HCT116 (cell line): Measurements from ENCODE around the gene SLIT1. TPM values are rescaled to one million over a fixed set of nuclear protein-coding genes. Genes with fewer than 3 reads are reported as not detected.

ENCODE experiments used
- ATAC-seq: fragments of 200-7000 bp; cut with Tn5 transposase; 2 replicates; pipeline ENCODE4 v1.9.1; 2020; ENCODE audit warnings: mild to moderate bottlenecking, moderate library complexity
- BruUV-seq: library from RNA; stranded (reverse); fragments of 400-500 nt; replicated peaks from 2 replicates; lab custom pipeline; 2021; lab: Mats Ljungman, UMichigan
- CTCF ChIA-PET: fragments of 300-600 bp; sonication (Branson Sonifier 250); formaldehyde crosslinking; loops from one replicate; lab custom pipeline; 2021; ENCODE audit warnings: antibody characterized with exemption; lab: Charles Lee
- POLR2A ChIA-PET: fragments of 300-600, 350-600 bp; sonication (Branson Sonifier 250); formaldehyde crosslinking; loops from one replicate; lab custom pipeline; 2021; ENCODE audit warnings: antibody characterized with exemption; lab: Charles Lee
- RAD21 ChIA-PET, 2 experiments: fragments of 300-600 bp; sonication (Branson Sonifier 250); formaldehyde crosslinking; loops; one replicate each; lab custom pipeline; 2023; ENCODE audit warnings: low total read pairs in 2 of 2; ENCODE audit not compliant: uncharacterized antibody in 2 of 2, unreplicated experiment in 2 of 2, low non-redundant PET in 1 of 2; lab: Charles Lee
- DNase-seq: peaks from one replicate; pipeline ENCODE4 v3.0.0-alpha.2; 2010; ENCODE audit warnings: low read depth, low spot score
- H2AFZ ChIP-seq: fragments of 200-600 bp; shearing (Covaris generic), sonication (generic); 2 replicates; pipeline ENCODE4 v1.6.1; 2017; ENCODE audit warnings: low read depth, mixed run types, mixed read lengths, antibody characterized with exemption, low read length; ENCODE audit not compliant: poor library complexity, severe bottlenecking
- H3K27ac ChIP-seq: 2 replicates; pipeline ENCODE4 v1.5.1; 2012; ENCODE audit warnings: low read depth, low read length
- H3K27me3 ChIP-seq: fragments of 200-600 bp; sonication (generic); 2 replicates; pipeline ENCODE4 v1.6.1; 2016; ENCODE audit warnings: mixed run types, low read length, mixed read lengths; ENCODE audit not compliant: insufficient read depth
- H3K36me3 ChIP-seq, 2 experiments: fragments of 200-500 bp in 1 of 2; fragments of 200-600 bp in 1 of 2; sonication (Bioruptor generic) in 1 of 2; sonication (generic) in 1 of 2; 2 replicates each; pipeline versions ENCODE4 v1.5.1 to v1.6.1; 2014 to 2016; ENCODE audit warnings: low read length in 2 of 2, inconsistent platforms in 1 of 2, mixed read lengths in 1 of 2, mixed run types in 1 of 2; ENCODE audit not compliant: insufficient read depth in 2 of 2, control insufficient read depth in 1 of 2
- H3K4me1 ChIP-seq, 2 experiments: fragments of 200-600 bp in 1 of 2; sonication (generic) in 1 of 2; 2 replicates each; pipeline versions ENCODE4 v1.5.1 to v1.6.1; 2012 to 2017; ENCODE audit warnings: low read length in 2 of 2, inconsistent platforms in 1 of 2, mild to moderate bottlenecking in 1 of 2, mixed read lengths in 1 of 2, mixed run types in 1 of 2, moderate library complexity in 1 of 2; ENCODE audit not compliant: insufficient read depth in 2 of 2, control insufficient read depth in 1 of 2
- H3K4me2 ChIP-seq: fragments of 200-600 bp; sonication (generic); 2 replicates; pipeline ENCODE4 v1.6.1; 2017; ENCODE audit warnings: mixed run types, low read length, mixed read lengths
- H3K4me3 ChIP-seq, 2 experiments: fragments of 200-600 bp in 1 of 2; sonication (generic) in 1 of 2; replicated peaks in 1 of 2; 2 replicates each; pipeline ENCODE4 v1.5.1; 2011 to 2016; ENCODE audit warnings: low read length in 2 of 2, control low read depth in 1 of 2, low read depth in 1 of 2, mild to moderate bottlenecking in 1 of 2, mixed read lengths in 1 of 2, mixed run types in 1 of 2
- H3K79me2 ChIP-seq: fragments of 200-600 bp; sonication (generic); 2 replicates; pipeline ENCODE4 v1.6.1; 2017; ENCODE audit warnings: mild to moderate bottlenecking, mixed run types, low read length, moderate library complexity, mixed read lengths; ENCODE audit not compliant: insufficient read depth
- H3K9ac ChIP-seq: fragments of 200-600 bp; sonication (generic); 2 replicates; pipeline ENCODE4 v1.6.1; 2016; ENCODE audit warnings: low read length, mixed read lengths
- H3K9me2 ChIP-seq: fragments of 200-600 bp; sonication (generic), shearing (Covaris generic); 2 replicates; pipeline ENCODE4 v1.6.1; 2017; ENCODE audit warnings: mixed run types, mild to moderate bottlenecking, moderate library complexity; ENCODE audit not compliant: insufficient read depth
- H3K9me3 ChIP-seq, 2 experiments: fragments of 200-500 bp in 1 of 2; fragments of 200-600 bp in 1 of 2; sonication (Bioruptor generic) in 1 of 2; sonication (generic) in 1 of 2; 2 replicates each; pipeline ENCODE4 v1.6.1; 2014 to 2017; ENCODE audit warnings: low read length in 2 of 2, mixed read lengths in 2 of 2, inconsistent platforms in 1 of 2, low read depth in 1 of 2, mild to moderate bottlenecking in 1 of 2, mixed run types in 1 of 2, moderate library complexity in 1 of 2; ENCODE audit not compliant: control insufficient read depth in 1 of 2, insufficient read depth in 1 of 2
- H4K20me1 ChIP-seq: fragments of 200-600 bp; sonication (generic), shearing (Covaris generic); 2 replicates; pipeline ENCODE4 v1.6.1; 2017; ENCODE audit warnings: mixed run types, mild to moderate bottlenecking, moderate library complexity; ENCODE audit not compliant: insufficient read depth
- CBX3 ChIP-seq: IDR thresholded peaks from 2 replicates; pipeline ENCODE4 v1.6.1; 2012; ENCODE audit warnings: low read depth
- CTCF ChIP-seq, 3 experiments: fragments of 200-600 bp in 1 of 3; sonication (generic) in 1 of 3; IDR thresholded peaks in 2 of 3; conservative IDR thresholded peaks in 1 of 3; 2 replicates each; pipeline ENCODE4 v1.5.1; 2012 to 2017; ENCODE audit warnings: low read depth in 2 of 3, low read length in 2 of 3, antibody characterized with exemption in 1 of 3, borderline replicate concordance in 1 of 3, control low read depth in 1 of 3, mild to moderate bottlenecking in 1 of 3, mixed read lengths in 1 of 3, mixed run types in 1 of 3, moderate library complexity in 1 of 3; ENCODE audit not compliant: insufficient read depth in 1 of 3
- EGR1 ChIP-seq: IDR thresholded peaks from 2 replicates; pipeline ENCODE4 v1.6.1; 2012; ENCODE audit warnings: low read depth
- ELF1 ChIP-seq: IDR thresholded peaks from 2 replicates; pipeline ENCODE4 v1.6.1; 2012; ENCODE audit warnings: low read depth, borderline replicate concordance
- EZH2 ChIP-seq: fragments of 200-600 bp; sonication (generic); IDR thresholded peaks from 2 replicates; pipeline ENCODE4 v1.6.1; 2017; ENCODE audit warnings: antibody characterized with exemption, mixed run types
- EZH2phosphoT487 ChIP-seq: fragments of 200-600 bp; IDR thresholded peaks from 2 replicates; pipeline ENCODE4 v1.6.1; 2018; ENCODE audit warnings: antibody characterized with exemption, borderline replicate concordance
- FOSL1 ChIP-seq: IDR thresholded peaks from 2 replicates; pipeline ENCODE4 v1.6.1; 2012; ENCODE audit warnings: low read depth
- MAX ChIP-seq: IDR thresholded peaks from 2 replicates; pipeline ENCODE4 v1.6.1; 2012
- POLR2A ChIP-seq: IDR thresholded peaks from 2 replicates; pipeline ENCODE4 v1.7.0; 2011; ENCODE audit warnings: borderline replicate concordance; ENCODE audit not compliant: insufficient read depth, insufficient read length; ENCODE audit errors: extremely low read depth
- RAD21 ChIP-seq: IDR thresholded peaks from 2 replicates; pipeline ENCODE4 v1.6.1; 2012; ENCODE audit warnings: low read depth, mild to moderate bottlenecking
- REST ChIP-seq: IDR thresholded peaks from 2 replicates; pipeline ENCODE4 v1.6.1; 2012; ENCODE audit warnings: low read depth
- SP1 ChIP-seq: IDR thresholded peaks from 2 replicates; pipeline ENCODE4 v1.6.1; 2012; ENCODE audit warnings: low read depth
- SRF ChIP-seq: IDR thresholded peaks from 2 replicates; pipeline ENCODE4 v1.6.1; 2012; ENCODE audit warnings: low read depth
- TCF7L2 ChIP-seq: IDR thresholded peaks from 2 replicates; pipeline ENCODE4 v1.7.0; 2011; ENCODE audit warnings: borderline replicate concordance, inconsistent platforms; ENCODE audit not compliant: insufficient read depth, insufficient read length; ENCODE audit errors: extremely low read depth
- YY1 ChIP-seq: IDR thresholded peaks from 2 replicates; pipeline ENCODE4 v1.6.1; 2011; ENCODE audit warnings: low read length, low read depth, moderate library complexity, mild to moderate bottlenecking; ENCODE audit not compliant: insufficient replicate concordance; ENCODE audit errors: extremely low read depth
- ZFX ChIP-seq: fragments of 450-650 bp; IDR thresholded peaks from 2 replicates; pipeline ENCODE4 v1.6.1; 2017
- intact Hi-C: fragments of 100-400 bp; cut with micrococcal nuclease; formaldehyde crosslinking; loops from 2 replicates; pipeline ENCODE4 v1.10.0; 2022
- total RNA-seq: library from RNA; stranded (reverse); gene quantifications from one replicate; pipeline ENCODE4 v1.2.1, GENCODE V29; 2021; ENCODE audit not compliant: unreplicated experiment

SLIT1 gene
- total RNA-seq, 1 experiment from 2014 or later = 0.42 TPM

GRCh38 chr10:97004591-97004990 lies 181.2 kb downstream of the SLIT1 start (continued):
- TF ChIP-seq CTCF (IDR thresholded peaks at IDR 0.05 in 2 of 3, conservative IDR thresholded peaks at IDR 0.05 in 1 of 3; ENCODE audit: borderline replicate concordance in 1 of 3, insufficient read depth in 1 of 3, low read depth in 2 of 3, low read length in 2 of 3) = no peak
- TF ChIP-seq EZH2 = no peak
- no peak for TF ChIP-seq ELF1
- no peak for TF ChIP-seq CBX3
- TF ChIP-seq POLR2A = no peak
- no peak for TF ChIP-seq MAX

GRCh38 chr10:97003804-97004201 lies 182.0 kb downstream of the SLIT1 start:
- POLR2A ChIA-PET = no interaction called here
- no peak overlapping the region for H3K4me2 ChIP-seq
- peaks cover 6 to 12% of the 10 kb centered on the region in 2 experiments; a peak in 2 of 4 replicates for H3K9me3 ChIP-seq
- H3K9me2 ChIP-seq = no peaks in the 10 kb centered on the region
- no peaks in the 10 kb centered on the region for H3K36me3 ChIP-seq
- H2AFZ ChIP-seq = no peak overlapping the region
- H3K79me2 ChIP-seq = no peaks in the 10 kb centered on the region
- H3K9ac ChIP-seq = no peak overlapping the region
- intact Hi-C loops = no loop called here
- RAD21 ChIA-PET = no interaction called here
- CTCF ChIA-PET = interaction anchor here (1.4 kb wide), 1 partner anchor 21 kb away, joined by 5 read pairs; no protein-coding TSS in a partner anchor
- no peaks in the 10 kb centered on the region for H3K4me1 ChIP-seq
- no peak for TF ChIP-seq SP1
- no peak for TF ChIP-seq EGR1
- no peak for TF ChIP-seq YY1
- no peak for TF ChIP-seq SRF
- no peak for TF ChIP-seq ZFX
- TF ChIP-seq FOSL1 = no peak
- no peak for TF ChIP-seq RAD21
- no peak for TF ChIP-seq REST
- no peak for TF ChIP-seq ELF1
- TF ChIP-seq CTCF (IDR thresholded peaks at IDR 0.05 in 2 of 3, conservative IDR thresholded peaks at IDR 0.05 in 1 of 3; ENCODE audit: borderline replicate concordance in 1 of 3, insufficient read depth in 1 of 3, low read depth in 2 of 3, low read length in 2 of 3) = no peak
- TF ChIP-seq CBX3 = no peak
- no peak for TF ChIP-seq TCF7L2
- no peak for TF ChIP-seq EZH2phosphoT487
- TF ChIP-seq EZH2 = no peak
- TF ChIP-seq MAX = no peak
- TF ChIP-seq, all 23 proteins: peak for 0
- Histone ChIP-seq H3K4me3 (no peak overlapping the region), H3K27ac (no peak overlapping the region), H4K20me1 (no peaks in the 10 kb centered on the region), H3K27me3 (no peaks in the 10 kb centered on the region)
- DNase-seq = no peak
- ATAC-seq = no peak
- BruUV-seq = no TSS peak
